ENCODE data around the gene TLCD2.
"Not testable (repeated sequence)": the region's sequence is repeated elsewhere in the genome, so short reads cannot be mapped to it uniquely, and the experiment has no call there.

The TLCD2 gene

DNA sequence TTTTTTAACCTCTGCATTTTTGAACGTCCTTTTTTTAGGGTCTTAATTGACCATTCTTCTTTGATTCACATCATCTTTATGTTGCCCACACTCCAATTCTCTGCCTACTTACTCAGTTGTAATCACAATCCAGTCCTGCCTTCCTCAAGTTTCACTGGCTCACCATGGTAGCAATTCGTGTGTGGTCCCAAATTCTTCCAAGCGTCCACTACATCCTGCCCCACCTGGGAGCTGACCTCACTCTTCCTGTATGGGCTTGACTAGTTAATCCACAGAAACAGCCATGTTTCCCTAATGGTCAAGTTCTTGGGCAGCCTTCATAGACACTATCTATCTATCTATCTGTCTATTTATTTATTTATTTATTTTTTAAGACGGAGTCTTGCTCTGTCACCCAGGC is 7.1 kb downstream of the TLCD2 start:
- H3K9me3 ChIP-seq (ENCODE audit: severe bottlenecking) = no peaks in the 10 kb centered on the region
- peak; percentile 50; the same call in 1 of the 3 replicates for ATAC-seq (ENCODE audit: low read depth)
- no peak overlapping the region for H3K4me3 ChIP-seq (ENCODE audit: severe bottlenecking)
- H3K27ac ChIP-seq (ENCODE audit: poor library complexity, severe bottlenecking) = no peak overlapping the region
- no peak for TF ChIP-seq CTCF (IDR thresholded peaks at IDR 0.05; ENCODE audit: poor library complexity, severe bottlenecking)
- no peaks in the 10 kb centered on the region for H3K4me1 ChIP-seq (ENCODE audit: insufficient read depth, poor library complexity, severe bottlenecking)
- no peak for DNase-seq (ENCODE audit: low spot score)
- no peaks in the 10 kb centered on the region for H3K27me3 ChIP-seq (ENCODE audit: insufficient read depth, poor library complexity, severe bottlenecking)
- no peaks in the 10 kb centered on the region for H3K36me3 ChIP-seq (ENCODE audit: low read depth)

DNA sequence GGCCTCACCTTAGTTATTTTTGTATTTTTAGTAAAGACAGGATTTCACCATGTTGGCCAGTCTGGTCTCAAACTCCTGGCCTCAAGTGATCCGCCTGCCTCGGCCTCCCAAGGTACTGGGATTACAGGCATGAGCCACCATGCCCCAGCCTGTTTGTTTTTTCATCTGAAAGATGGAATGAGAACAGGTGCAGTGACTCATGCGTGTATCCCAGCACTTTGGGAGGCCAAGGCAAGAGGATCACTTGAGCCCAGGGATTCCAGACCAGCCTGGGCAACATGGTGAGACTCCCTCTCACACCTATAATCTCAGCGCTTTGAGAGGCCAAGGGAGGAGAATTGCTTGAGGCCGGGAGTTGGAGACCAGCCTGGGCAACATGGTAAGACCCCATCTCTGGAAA is 10.3 kb downstream of the TLCD2 start:
- not testable (repeated sequence) for H3K4me3 ChIP-seq (ENCODE audit: severe bottlenecking); H3K27me3 ChIP-seq (ENCODE audit: insufficient read depth, poor library complexity, severe bottlenecking); DNase-seq (ENCODE audit: low spot score); H3K36me3 ChIP-seq (ENCODE audit: low read depth); H3K9me3 ChIP-seq (ENCODE audit: severe bottlenecking); H3K4me1 ChIP-seq (ENCODE audit: insufficient read depth, poor library complexity, severe bottlenecking); H3K27ac ChIP-seq (ENCODE audit: poor library complexity, severe bottlenecking); ATAC-seq (ENCODE audit: low read depth)

DNA sequence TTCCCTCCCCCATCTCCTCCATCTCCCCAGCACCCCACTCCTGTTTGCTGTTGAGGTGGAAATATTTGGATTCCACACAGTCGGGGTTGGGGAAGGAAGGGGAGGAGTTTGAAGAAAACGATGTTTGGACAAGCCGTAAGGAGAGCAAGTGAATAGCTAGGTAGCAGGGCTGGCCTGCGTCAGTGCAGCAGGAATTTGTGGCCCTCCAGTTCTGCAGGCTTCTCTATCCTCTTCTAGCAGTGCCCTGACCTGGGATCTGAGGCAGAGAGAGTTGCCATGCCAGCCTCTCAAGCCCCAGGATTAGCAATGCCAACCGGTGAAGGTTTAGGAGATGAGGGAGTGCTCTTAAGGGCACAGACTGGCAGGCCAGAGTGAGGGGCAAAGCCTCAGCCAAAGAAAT is 12.5 kb downstream of the TLCD2 start:
- Histone ChIP-seq H3K27me3 (ENCODE audit: insufficient read depth, poor library complexity, severe bottlenecking) (no peaks in the 10 kb centered on the region), H3K36me3 (ENCODE audit: low read depth) (no peaks in the 10 kb centered on the region), H3K4me3 (ENCODE audit: severe bottlenecking) (no peak overlapping the region), H3K9me3 (ENCODE audit: severe bottlenecking) (no peaks in the 10 kb centered on the region), H3K27ac (ENCODE audit: poor library complexity, severe bottlenecking) (no peak overlapping the region), H3K4me1 (ENCODE audit: insufficient read depth, poor library complexity, severe bottlenecking) (no peaks in the 10 kb centered on the region)
- DNase-seq (ENCODE audit: low spot score) (no peak), ATAC-seq (ENCODE audit: low read depth) (no peak; the same call in 2 of the 3 replicates)
- no peak for TF ChIP-seq CTCF (IDR thresholded peaks at IDR 0.05; ENCODE audit: poor library complexity, severe bottlenecking)

DNA sequence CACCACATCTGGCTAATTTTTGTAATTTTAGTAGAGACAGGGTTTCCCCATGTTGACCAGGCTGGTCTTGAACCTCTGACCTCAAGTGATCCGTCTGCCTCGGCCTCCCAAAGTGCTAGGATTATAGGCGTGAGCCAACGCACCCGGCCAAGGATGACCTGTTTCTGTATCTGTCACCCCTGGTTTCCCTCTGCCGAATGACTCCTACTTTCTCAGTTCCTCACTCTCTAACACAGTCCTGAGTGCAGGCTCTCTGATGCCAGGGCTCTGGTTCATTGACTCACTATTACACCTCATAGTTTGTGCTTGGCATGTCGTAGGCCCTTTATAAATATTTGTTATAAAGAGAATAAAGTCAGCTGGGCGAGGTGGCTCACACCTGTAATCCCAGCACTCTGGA is 14.8 kb downstream of the TLCD2 start:
- Histone ChIP-seq H3K36me3 (ENCODE audit: low read depth) (no peaks in the 10 kb centered on the region), H3K27ac (ENCODE audit: poor library complexity, severe bottlenecking) (no peak overlapping the region), H3K4me3 (ENCODE audit: severe bottlenecking) (no peak overlapping the region), H3K4me1 (ENCODE audit: insufficient read depth, poor library complexity, severe bottlenecking) (no peaks in the 10 kb centered on the region), H3K9me3 (ENCODE audit: severe bottlenecking) (no peaks in the 10 kb centered on the region), H3K27me3 (ENCODE audit: insufficient read depth, poor library complexity, severe bottlenecking) (no peaks in the 10 kb centered on the region)
- no peak for DNase-seq (ENCODE audit: low spot score)
- ATAC-seq (ENCODE audit: low read depth) = no peak
- TF ChIP-seq CTCF (IDR thresholded peaks at IDR 0.05; ENCODE audit: poor library complexity, severe bottlenecking) = no peak

DNA sequence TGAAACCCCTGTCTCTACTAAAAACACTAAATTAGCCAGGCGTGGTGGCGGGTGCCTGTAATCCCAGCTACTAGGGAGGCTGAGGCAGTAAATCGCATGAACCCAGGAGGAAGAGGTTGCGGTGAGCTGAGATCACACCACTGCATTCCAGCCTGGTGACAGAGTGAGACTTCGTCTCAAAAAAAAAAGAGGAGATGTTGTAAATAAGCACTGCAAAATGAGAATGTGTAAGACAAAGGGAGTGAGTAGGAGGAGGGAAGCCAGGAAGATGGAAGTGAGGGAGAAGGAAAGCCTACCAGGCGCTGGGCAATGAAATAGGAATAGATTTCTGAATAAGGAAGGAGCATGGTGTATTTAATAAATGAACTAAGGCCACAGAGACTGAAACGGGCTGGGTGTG is 16.8 kb downstream of the TLCD2 start:
- no peak overlapping the region for H3K27ac ChIP-seq (ENCODE audit: poor library complexity, severe bottlenecking)
- no peak for TF ChIP-seq CTCF (IDR thresholded peaks at IDR 0.05; ENCODE audit: poor library complexity, severe bottlenecking)
- no peak for ATAC-seq (ENCODE audit: low read depth)
- no peaks in the 10 kb centered on the region for H3K9me3 ChIP-seq (ENCODE audit: severe bottlenecking)
- no peaks in the 10 kb centered on the region for H3K36me3 ChIP-seq (ENCODE audit: low read depth)
- H3K4me1 ChIP-seq (ENCODE audit: insufficient read depth, poor library complexity, severe bottlenecking) = no peaks in the 10 kb centered on the region
- no peak for DNase-seq (ENCODE audit: low spot score)
- no peak overlapping the region for H3K4me3 ChIP-seq (ENCODE audit: severe bottlenecking)
- H3K27me3 ChIP-seq (ENCODE audit: insufficient read depth, poor library complexity, severe bottlenecking) = no peaks in the 10 kb centered on the region

Measured in RWPE2 (cell line).